Body of pancreas (tissue), 4 donors: Measurements from ENCODE around the gene IL19. TPM values are rescaled to one million over a fixed set of nuclear protein-coding genes. Genes with fewer than 3 reads are reported as not detected.

Experiments
- ATAC-seq: fragments of 150-250 bp; one replicate; pipeline ENCODE4 v1.9.1; 2016
- DNase-seq, 4 donors: peaks; one replicate each; pipeline ENCODE4 v3.0.0-alpha.2; 2019
- H3K27ac ChIP-seq, 4 donors: fragments of 200-600 bp; sonication (generic); 1 replicate in 3 of 4; 2 replicates in 1 of 4; pipeline versions ENCODE4 v1.5.1 to v1.6.1; 2016 to 2019; ENCODE audit warnings: mild to moderate bottlenecking in 1 of 4, mixed read lengths in 1 of 4, moderate library complexity in 1 of 4
- H3K27me3 ChIP-seq, 2 donors: fragments of 200-600 bp; sonication (generic); one replicate each; pipeline ENCODE4 v1.6.0; 2016; ENCODE audit warnings: mild to moderate bottlenecking in 1 of 2
- H3K36me3 ChIP-seq, 2 donors: fragments of 200-600 bp; sonication (generic); replicated peaks in 1 of 2; 2 replicates each; pipeline ENCODE4 v1.5.1; 2016; ENCODE audit warnings: low read depth in 2 of 2; ENCODE audit not compliant: insufficient read depth in 1 of 2
- H3K4me1 ChIP-seq: fragments of 200-600 bp; sonication (generic); one replicate; pipeline ENCODE4 v1.6.0; 2016
- H3K4me3 ChIP-seq, 2 donors: fragments of 200-600 bp; sonication (generic); 1 replicate in 1 of 2; 2 replicates in 1 of 2; pipeline ENCODE4 v1.5.1; 2016 to 2019
- H3K9me3 ChIP-seq, 3 donors: fragments of 200-600 bp; sonication (generic); 1 replicate in 2 of 3; 2 replicates in 1 of 3; pipeline ENCODE4 v1.5.1; 2016
- POLR2A ChIP-seq, 3 donors: fragments of 450-650 bp; IDR thresholded peaks; one replicate each; pipeline ENCODE4 v1.6.1; 2016; ENCODE audit warnings: antibody characterized with exemption in 3 of 3, mild to moderate bottlenecking in 2 of 3
- WGBS, 2 donors: methylation state at CpG; one replicate each; pipeline ENCODE4 v1.1.5; 2017; 5-methylcytosine and 5-hydroxymethylcytosine counted together
- intact Hi-C: fragments of 100-400 bp; cut with DNase I; formaldehyde crosslinking; loops from one replicate; pipeline ENCODE4 v1.15.1; 2023
- total RNA-seq, 2 donors: library from RNA; depleted of rRNA; stranded (reverse); fragments of >200 nt; gene quantifications; one replicate each; pipeline ENCODE4 v1.1.0, GENCODE V29; 2016
- TF ChIP-seq, protein P1 (sequence below), 7 experiments: fragments of 450-650 bp in 4 of 7; fragments of 200-600 bp in 3 of 7; sonication (generic) in 3 of 7; IDR thresholded peaks; one replicate each; pipeline ENCODE4 v1.5.1; 2016 to 2019; ENCODE audit warnings: antibody characterized with exemption in 7 of 7

IL19 gene
- total RNA-seq, 2 donors from 2014 or later = not detected

- H3K9me3 ChIP-seq = no peaks in the 10 kb centered on the region
These were observed 97.1 kb downstream of the IL19 start for GRCh38 chr1:206867716-206868115.

DNA sequence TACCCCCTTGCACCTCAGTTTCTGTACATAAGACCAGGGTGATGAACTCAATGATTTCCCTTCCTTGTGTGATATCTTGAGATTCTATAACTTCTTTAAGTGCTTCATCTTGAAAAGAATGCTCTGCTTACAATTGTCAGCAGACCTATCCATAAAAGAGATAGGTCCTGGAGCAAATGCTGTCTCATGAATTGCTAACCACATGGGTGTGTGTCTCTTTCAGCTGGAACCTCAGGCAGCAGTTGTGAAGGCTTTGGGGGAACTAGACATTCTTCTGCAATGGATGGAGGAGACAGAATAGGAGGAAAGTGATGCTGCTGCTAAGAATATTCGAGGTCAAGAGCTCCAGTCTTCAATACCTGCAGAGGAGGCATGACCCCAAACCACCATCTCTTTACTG, 97.7 kb downstream of the IL19 start:
- H3K9me3 ChIP-seq = no peaks in the 10 kb centered on the region
- intact Hi-C loops = no loop called here
- H3K27me3 ChIP-seq = no peaks in the 10 kb centered on the region
- WGBS, 2 donors = 18 to 53% methylated on average over 1 of the region's 1 CpG
- H3K27ac ChIP-seq = no peak overlapping the region
- H3K36me3 ChIP-seq = no peaks in the 10 kb centered on the region
- TF ChIP-seq, protein P1, sequence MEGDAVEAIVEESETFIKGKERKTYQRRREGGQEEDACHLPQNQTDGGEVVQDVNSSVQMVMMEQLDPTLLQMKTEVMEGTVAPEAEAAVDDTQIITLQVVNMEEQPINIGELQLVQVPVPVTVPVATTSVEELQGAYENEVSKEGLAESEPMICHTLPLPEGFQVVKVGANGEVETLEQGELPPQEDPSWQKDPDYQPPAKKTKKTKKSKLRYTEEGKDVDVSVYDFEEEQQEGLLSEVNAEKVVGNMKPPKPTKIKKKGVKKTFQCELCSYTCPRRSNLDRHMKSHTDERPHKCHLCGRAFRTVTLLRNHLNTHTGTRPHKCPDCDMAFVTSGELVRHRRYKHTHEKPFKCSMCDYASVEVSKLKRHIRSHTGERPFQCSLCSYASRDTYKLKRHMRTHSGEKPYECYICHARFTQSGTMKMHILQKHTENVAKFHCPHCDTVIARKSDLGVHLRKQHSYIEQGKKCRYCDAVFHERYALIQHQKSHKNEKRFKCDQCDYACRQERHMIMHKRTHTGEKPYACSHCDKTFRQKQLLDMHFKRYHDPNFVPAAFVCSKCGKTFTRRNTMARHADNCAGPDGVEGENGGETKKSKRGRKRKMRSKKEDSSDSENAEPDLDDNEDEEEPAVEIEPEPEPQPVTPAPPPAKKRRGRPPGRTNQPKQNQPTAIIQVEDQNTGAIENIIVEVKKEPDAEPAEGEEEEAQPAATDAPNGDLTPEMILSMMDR (IDR thresholded peaks at IDR 0.05) = no peak
- TF ChIP-seq POLR2A (IDR thresholded peaks at IDR 0.05) = no peak
- H3K4me1 ChIP-seq = peaks cover 8% of the 10 kb centered on the region
- no peak overlapping the region for H3K4me3 ChIP-seq
- no peak for DNase-seq
- no peak for ATAC-seq

More at GRCh38 chr1:206867716-206868115, 97.1 kb downstream of the IL19 start:
- no peak for ATAC-seq
- no peak for DNase-seq
- intact Hi-C loops = no loop called here
- H3K27ac ChIP-seq = no peak overlapping the region
- H3K36me3 ChIP-seq = no peaks in the 10 kb centered on the region
- TF ChIP-seq POLR2A (IDR thresholded peaks at IDR 0.05) = no peak
- TF ChIP-seq, protein P1 (IDR thresholded peaks at IDR 0.05) = no peak
- no peaks in the 10 kb centered on the region for H3K27me3 ChIP-seq
- H3K4me3 ChIP-seq = no peak overlapping the region
- H3K4me1 ChIP-seq = peaks cover 8% of the 10 kb centered on the region

- Histone ChIP-seq H3K27me3 (no peaks in the 10 kb centered on the region), H3K4me3 (no peak overlapping the region), H3K9me3 (no peaks in the 10 kb centered on the region), H3K4me1 (no peaks in the 10 kb centered on the region), H3K36me3 (no peaks in the 10 kb centered on the region), H3K27ac (no peak overlapping the region)
- intact Hi-C loops = no loop called here
- no peak for DNase-seq
- no peak for ATAC-seq
- WGBS, 2 donors = 71 to 82% methylated on average over 3 of the region's 3 CpGs
- TF ChIP-seq, protein P1 (IDR thresholded peaks at IDR 0.05) = no peak
- no peak for TF ChIP-seq POLR2A (IDR thresholded peaks at IDR 0.05)
These were observed 101.6 kb downstream of the IL19 start for GRCh38 chr1:206872139-206872538.

DNA sequence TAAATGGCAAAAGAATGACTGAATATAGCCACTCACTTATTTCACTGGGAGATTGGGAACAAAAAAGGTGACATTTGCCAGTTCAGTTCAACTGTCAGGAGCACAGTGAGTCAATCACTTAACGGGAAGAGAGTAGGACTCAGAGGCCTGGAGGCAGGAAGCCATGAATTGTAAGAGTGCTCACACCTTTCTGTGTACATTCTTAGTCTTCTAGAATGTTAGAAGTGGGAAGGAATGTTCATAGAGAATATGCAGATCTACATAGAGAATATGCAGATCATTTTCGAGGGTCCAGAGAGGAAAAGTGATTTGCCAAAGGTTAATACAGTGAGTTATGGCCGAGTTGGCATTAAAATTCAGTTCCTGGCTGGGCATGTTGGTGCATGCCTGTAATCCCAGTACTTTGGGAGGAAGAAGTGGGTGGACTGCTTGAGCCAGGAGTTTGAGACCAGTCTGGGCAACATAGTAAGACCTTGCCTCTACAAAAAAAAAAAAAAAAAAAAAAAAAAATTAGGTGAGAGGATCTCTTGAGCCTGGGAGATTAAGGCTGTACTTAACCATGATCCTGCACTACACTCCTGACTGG, 103.1 kb downstream of the IL19 start:
- DNase-seq (no peak), ATAC-seq (no peak)
- intact Hi-C loops = no loop called here
- Histone ChIP-seq H3K27me3 (no peaks in the 10 kb centered on the region), H3K9me3 (peaks cover 0 to 6% (median 0%) of the 10 kb centered on the region in 3 donors), H3K4me3 (no peak overlapping the region), H3K36me3 (no peaks in the 10 kb centered on the region), H3K4me1 (no peaks in the 10 kb centered on the region), H3K27ac (no peak overlapping the region)
- WGBS, 2 donors = 75 to 79% methylated on average over 3 of the region's 3 CpGs
- TF ChIP-seq, protein P1 (IDR thresholded peaks at IDR 0.05) = no peak
- no peak for TF ChIP-seq POLR2A (IDR thresholded peaks at IDR 0.05)

- H3K9me3 ChIP-seq = peaks cover 0 to 6% (median 0%) of the 10 kb centered on the region in 3 donors
- 52 to 62% methylated on average over 3 of the region's 3 CpGs for WGBS, 2 donors
- no peak overlapping the region for H3K4me3 ChIP-seq
- ATAC-seq (no peak), DNase-seq (no peak)
- no peaks in the 10 kb centered on the region for H3K4me1 ChIP-seq
- TF ChIP-seq, protein P1 (IDR thresholded peaks at IDR 0.05) = no peak
- TF ChIP-seq POLR2A (IDR thresholded peaks at IDR 0.05) = no peak
- no peaks in the 10 kb centered on the region for H3K36me3 ChIP-seq
- intact Hi-C loops = no loop called here
- H3K27me3 ChIP-seq = no peaks in the 10 kb centered on the region
- H3K27ac ChIP-seq = no peak overlapping the region
These were observed 105.3 kb downstream of the IL19 start for GRCh38 chr1:206875752-206876377.
